Activated CD8-positive, alpha-beta T cell treated with anti-CD3 and anti-CD28 coated beads for 36 hours (primary cell): Measurements from ENCODE around the gene PSMG3. TPM values are rescaled to one million over a fixed set of nuclear protein-coding genes. Genes with fewer than 3 reads are reported as not detected.

Experiments
- ATAC-seq: fragments of 200-7000 bp; cut with Tn5 transposase; one replicate; pipeline ENCODE4 v1.10.0; 2021; ENCODE audit warnings: mild to moderate bottlenecking, moderate library complexity
- CTCF ChIA-PET: fragments of 350-600 bp; sonication (Branson Sonifier 250); formaldehyde crosslinking; loops from one replicate; lab custom pipeline; 2021; ENCODE audit warnings: antibody characterized with exemption; lab: Charles Lee
- POLR2A ChIA-PET: fragments of 350-600 bp; sonication (Branson Sonifier 250); formaldehyde crosslinking; loops from one replicate; lab custom pipeline; 2021; ENCODE audit warnings: antibody characterized with exemption; lab: Charles Lee
- DNase-seq: peaks from one replicate; pipeline ENCODE4 v3.0.0-alpha.2; 2020
- H3K27ac Mint-ChIP-seq: one replicate; pipeline ENCODE4 v1.8.0; 2021; ENCODE audit warnings: mild to moderate bottlenecking, mixed read lengths
- H3K27me3 Mint-ChIP-seq: one replicate; pipeline ENCODE4 v1.8.0; 2021; ENCODE audit warnings: mixed read lengths
- H3K36me3 Mint-ChIP-seq: one replicate; pipeline ENCODE4 v1.8.0; 2021; ENCODE audit warnings: low read depth, mixed read lengths
- H3K4me1 Mint-ChIP-seq: one replicate; pipeline ENCODE4 v1.8.0; 2021; ENCODE audit warnings: low read depth, mixed read lengths
- H3K4me3 Mint-ChIP-seq: one replicate; pipeline ENCODE4 v1.8.0; 2021; ENCODE audit warnings: mild to moderate bottlenecking, moderate library complexity, mixed read lengths
- H3K9me3 Mint-ChIP-seq: one replicate; pipeline ENCODE4 v1.8.0; 2021; ENCODE audit warnings: mixed read lengths
- CTCF ChIP-seq: fragments of 200-600 bp; IDR thresholded peaks from one replicate; pipeline ENCODE4 v1.8.0; 2022; ENCODE audit warnings: antibody characterized with exemption, mild to moderate bottlenecking
- intact Hi-C: fragments of 100-400 bp; cut with micrococcal nuclease; formaldehyde crosslinking; loops from one replicate; pipeline ENCODE4 v1.10.0; 2022
- total RNA-seq, 2 experiments: library from RNA; stranded (reverse); gene quantifications; one replicate each; pipeline ENCODE4 v1.2.3, GENCODE V29; 2021

Gene PSMG3
- total RNA-seq, 2 experiments from 2014 or later: 38.9 to 41.5 TPM

- Mint-ChIP-seq H3K4me3 (no peak overlapping the region), H3K27me3 (no peaks in the 10 kb centered on the region), H3K27ac (no peak overlapping the region), H3K36me3 (peaks cover 15% of the 10 kb centered on the region), H3K9me3 (no peaks in the 10 kb centered on the region), H3K4me1 (peaks cover 8% of the 10 kb centered on the region)
- POLR2A ChIA-PET: interaction anchor here (0.5 to 1.3 kb wide), 2 partner anchors 18 to 891 kb away, joined by 3 read pairs; no protein-coding TSS in a partner anchor
- no peak for TF ChIP-seq CTCF
- intact Hi-C loops: no loop called here
- ATAC-seq: no peak
- CTCF ChIA-PET: no interaction called here
- no peak for DNase-seq
Observed at GRCh38 chr7:1562597-1563051, 7.2 kb downstream of the PSMG3 start.

GRCh38 chr7:1562116-1562515 is 7.7 kb downstream of the PSMG3 start:
- H3K9me3 Mint-ChIP-seq: no peaks in the 10 kb centered on the region
- intact Hi-C loops: no loop called here
- peaks cover 10% of the 10 kb centered on the region for H3K36me3 Mint-ChIP-seq
- POLR2A ChIA-PET: interaction anchor here (0.5 to 1.3 kb wide), 2 partner anchors 17 to 891 kb away, joined by 3 read pairs; no protein-coding TSS in a partner anchor
- ATAC-seq: no peak
- peaks cover 5% of the 10 kb centered on the region for H3K4me1 Mint-ChIP-seq
- H3K27ac Mint-ChIP-seq: no peak overlapping the region
- no peak for TF ChIP-seq CTCF
- CTCF ChIA-PET: no interaction called here
- H3K4me3 Mint-ChIP-seq: no peak overlapping the region
- no peak for DNase-seq
- H3K27me3 Mint-ChIP-seq: no peaks in the 10 kb centered on the region

- DNase-seq: no peak
- Mint-ChIP-seq H3K27ac (no peak overlapping the region), H3K36me3 (peaks cover 2% of the 10 kb centered on the region), H3K4me3 (no peak overlapping the region), H3K27me3 (no peaks in the 10 kb centered on the region), H3K4me1 (no peaks in the 10 kb centered on the region), H3K9me3 (no peaks in the 10 kb centered on the region)
- ATAC-seq: no peak
- intact Hi-C loops: no loop called here
- TF ChIP-seq CTCF: no peak
- POLR2A ChIA-PET: interaction anchor here (1.2 to 1.3 kb wide), 2 partner anchors 16 to 28 kb away, joined by 3 read pairs; no protein-coding TSS in a partner anchor
- CTCF ChIA-PET: no interaction called here
Observed at GRCh38 chr7:1561036-1561940, 8.5 kb downstream of the PSMG3 start.

- Mint-ChIP-seq H3K4me3 (no peak overlapping the region), H3K9me3 (no peaks in the 10 kb centered on the region), H3K36me3 (no peaks in the 10 kb centered on the region), H3K4me1 (no peaks in the 10 kb centered on the region), H3K27me3 (no peaks in the 10 kb centered on the region), H3K27ac (no peak overlapping the region)
- no peak for DNase-seq
- POLR2A ChIA-PET: interaction anchor here (0.8 to 1.2 kb wide), 2 partner anchors 10 to 27 kb away, joined by 3 to 4 read pairs; no protein-coding TSS in a partner anchor
- TF ChIP-seq CTCF: no peak
- intact Hi-C loops: no loop called here
- ATAC-seq: no peak
- CTCF ChIA-PET: no interaction called here
Observed at GRCh38 chr7:1560620-1561031, 9.2 kb downstream of the PSMG3 start.
